GM13977 (cell line): Measurements from ENCODE around the gene CTDNEP1.
A peak's percentile ranks its signal among the peaks of the same experiment; 100 is the strongest.

Experiments
- DNase-seq: peaks from one replicate; pipeline ENCODE4 v3.0.0; 2012; ENCODE audit warnings: low spot score
- in situ Hi-C: fragments of 300-500 bp; cut with MboI; formaldehyde crosslinking; loops from one replicate; pipeline ENCODE4 v1.12.0; 2022; ENCODE audit warnings: low sequenced_read_pairs, low pct_unique_long_range_greater_than_20kb, mixed read lengths, inconsistent platforms; ENCODE audit not compliant: unreplicated experiment
- TF ChIP-seq, protein P1 (sequence below): IDR thresholded peaks from 2 replicates; pipeline ENCODE4 v1.5.1; 2012; ENCODE audit warnings: mild to moderate bottlenecking, control low read depth; ENCODE audit not compliant: insufficient read depth; ENCODE audit errors: extremely low read depth, missing control alignments

Gene CTDNEP1

DNA sequence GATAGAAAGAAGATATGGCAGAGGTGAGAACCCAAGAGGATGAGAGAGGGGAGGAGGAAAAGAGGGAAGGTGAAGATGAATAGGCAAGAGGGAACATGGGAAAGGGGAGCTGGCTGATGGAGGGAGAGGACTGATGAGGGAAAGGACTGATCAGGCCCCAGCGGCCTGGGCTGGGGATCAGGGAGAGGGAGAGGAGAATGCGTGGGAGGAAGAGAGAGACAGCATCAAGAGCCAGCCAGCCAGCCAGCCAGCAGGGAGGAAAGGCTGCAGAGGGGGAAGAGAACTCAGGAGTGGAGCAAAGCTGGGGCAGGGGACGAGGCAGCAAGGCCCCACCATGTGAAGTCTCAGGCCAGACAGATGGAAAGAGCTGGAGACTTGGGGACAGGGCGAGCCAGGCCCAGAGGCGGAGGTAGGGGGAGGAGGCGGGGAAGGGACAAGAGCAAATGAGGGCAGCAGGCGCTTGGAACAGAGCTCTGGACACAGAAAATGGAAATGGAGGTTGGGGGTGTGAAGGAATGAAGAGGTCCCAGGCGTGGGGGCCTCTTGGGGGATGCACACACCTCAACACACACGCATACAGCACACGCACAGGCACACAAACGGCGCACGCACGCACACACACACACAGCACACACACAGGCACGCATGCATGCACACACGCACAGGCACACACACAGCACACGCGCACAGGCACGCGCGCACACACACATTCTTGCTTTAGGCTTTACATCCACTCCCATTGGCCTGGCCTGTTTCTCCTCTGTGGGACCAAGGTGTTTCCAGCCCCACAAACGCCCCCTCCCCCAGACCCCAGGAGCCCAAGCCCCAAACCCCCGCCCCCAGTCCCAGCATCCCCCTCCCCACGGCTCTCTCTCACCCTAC lies 44.2 kb downstream of the CTDNEP1 start:
- DNase-seq = no peak
- TF ChIP-seq, protein P1, sequence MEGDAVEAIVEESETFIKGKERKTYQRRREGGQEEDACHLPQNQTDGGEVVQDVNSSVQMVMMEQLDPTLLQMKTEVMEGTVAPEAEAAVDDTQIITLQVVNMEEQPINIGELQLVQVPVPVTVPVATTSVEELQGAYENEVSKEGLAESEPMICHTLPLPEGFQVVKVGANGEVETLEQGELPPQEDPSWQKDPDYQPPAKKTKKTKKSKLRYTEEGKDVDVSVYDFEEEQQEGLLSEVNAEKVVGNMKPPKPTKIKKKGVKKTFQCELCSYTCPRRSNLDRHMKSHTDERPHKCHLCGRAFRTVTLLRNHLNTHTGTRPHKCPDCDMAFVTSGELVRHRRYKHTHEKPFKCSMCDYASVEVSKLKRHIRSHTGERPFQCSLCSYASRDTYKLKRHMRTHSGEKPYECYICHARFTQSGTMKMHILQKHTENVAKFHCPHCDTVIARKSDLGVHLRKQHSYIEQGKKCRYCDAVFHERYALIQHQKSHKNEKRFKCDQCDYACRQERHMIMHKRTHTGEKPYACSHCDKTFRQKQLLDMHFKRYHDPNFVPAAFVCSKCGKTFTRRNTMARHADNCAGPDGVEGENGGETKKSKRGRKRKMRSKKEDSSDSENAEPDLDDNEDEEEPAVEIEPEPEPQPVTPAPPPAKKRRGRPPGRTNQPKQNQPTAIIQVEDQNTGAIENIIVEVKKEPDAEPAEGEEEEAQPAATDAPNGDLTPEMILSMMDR = no peak

DNA sequence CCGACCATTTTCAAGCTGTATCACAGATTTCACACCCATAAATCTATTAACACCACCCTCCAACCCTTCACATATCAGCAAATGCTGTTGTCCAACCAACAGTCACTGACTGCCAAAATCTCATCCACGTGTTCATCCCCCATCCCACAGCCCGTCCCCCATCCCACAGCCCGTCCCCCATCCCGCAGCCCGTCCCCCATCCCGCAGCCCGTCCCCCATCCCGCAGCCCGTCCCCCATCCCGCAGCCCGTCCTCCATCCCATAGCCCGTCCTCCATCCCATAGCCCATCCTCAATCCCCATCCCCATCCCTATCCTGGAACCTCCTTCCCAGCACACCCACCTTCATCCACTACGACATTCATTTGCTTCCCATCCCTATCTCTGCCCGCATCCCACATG lies 46.0 kb downstream of the CTDNEP1 start:
- DNase-seq = no peak
- in situ Hi-C loops = no loop called here

More for the DNA sequence above, 44.2 kb downstream of the CTDNEP1 start:
- in situ Hi-C loops = no loop called here

DNA sequence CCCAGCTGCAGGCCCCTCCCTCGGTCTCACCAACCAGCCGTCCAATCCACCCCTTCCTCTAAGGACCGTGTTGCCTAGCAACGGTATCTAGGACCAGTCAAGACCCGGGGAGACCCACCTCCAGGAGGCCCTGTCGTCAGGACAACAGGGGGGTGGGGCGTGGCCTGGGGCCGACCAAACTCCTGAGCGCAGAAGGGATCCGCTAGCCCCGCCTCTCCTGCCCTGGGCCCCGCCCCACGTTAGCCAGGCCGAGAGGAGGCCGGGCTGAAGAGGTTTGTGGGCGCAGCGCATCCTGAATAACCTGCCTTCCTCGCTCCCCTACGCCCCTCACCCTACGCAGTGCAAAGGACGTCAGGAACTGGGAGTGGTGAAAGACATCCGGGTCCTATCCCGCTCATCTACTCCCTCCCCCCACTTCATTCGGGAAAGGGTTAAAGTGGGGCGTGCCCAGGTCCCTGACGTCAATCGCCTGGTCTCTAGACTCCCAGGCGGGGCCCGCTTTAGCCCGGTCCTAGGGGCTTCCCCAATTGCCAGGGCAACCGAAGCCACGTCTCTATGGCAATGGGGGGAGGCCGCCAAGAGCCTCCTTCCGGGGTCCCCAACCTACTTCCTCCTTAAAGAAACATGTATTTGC lies 46.6 kb downstream of the CTDNEP1 start:
- TF ChIP-seq, protein P1 = no peak
- peak; percentile 99 for DNase-seq
- in situ Hi-C loops = no loop called here

More for the DNA sequence above, 46.0 kb downstream of the CTDNEP1 start:
- TF ChIP-seq, protein P1 = no peak

DNA sequence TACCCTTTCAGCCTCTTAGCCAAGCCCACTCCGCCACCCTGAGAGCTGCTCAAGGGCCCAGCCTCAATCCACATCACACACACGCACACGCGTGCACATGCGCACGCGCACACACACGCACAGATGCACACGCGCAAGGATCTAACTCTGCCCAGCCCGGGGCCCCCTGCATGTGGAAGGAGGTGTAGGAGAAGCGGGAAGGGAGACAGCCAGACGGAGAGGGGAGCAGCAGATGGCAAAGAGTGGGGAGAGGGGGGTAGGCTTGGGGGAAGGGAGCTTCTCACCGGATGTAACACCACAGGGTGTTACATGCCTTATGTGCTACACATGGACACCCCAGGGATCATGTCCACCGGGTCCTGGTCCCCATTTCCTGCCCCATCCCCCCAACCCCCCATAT lies 47.2 kb downstream of the CTDNEP1 start:
- in situ Hi-C loops = no loop called here
- DNase-seq = no peak
- TF ChIP-seq, protein P1 = no peak

DNA sequence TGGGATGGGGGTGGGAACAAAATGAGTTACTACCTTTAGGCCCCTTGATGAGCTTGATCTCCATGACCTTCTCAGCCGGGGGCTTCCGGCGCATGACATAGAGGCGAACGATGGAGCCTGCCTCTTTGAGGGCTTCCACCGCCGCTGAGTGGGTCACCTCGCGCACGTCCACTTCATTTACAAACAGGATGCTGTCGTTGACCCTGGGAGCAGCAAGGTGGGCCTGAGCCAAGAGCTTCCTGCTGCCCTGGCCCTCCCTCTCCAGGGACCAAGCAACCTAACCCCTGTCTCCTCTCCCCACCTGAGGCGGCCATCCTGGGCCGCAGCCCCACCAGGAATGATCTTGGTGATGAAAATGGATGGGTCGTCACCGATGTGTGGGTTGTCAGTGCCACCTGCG lies 48.1 kb downstream of the CTDNEP1 start:
- TF ChIP-seq, protein P1 = no peak
- in situ Hi-C loops = no loop called here

DNA sequence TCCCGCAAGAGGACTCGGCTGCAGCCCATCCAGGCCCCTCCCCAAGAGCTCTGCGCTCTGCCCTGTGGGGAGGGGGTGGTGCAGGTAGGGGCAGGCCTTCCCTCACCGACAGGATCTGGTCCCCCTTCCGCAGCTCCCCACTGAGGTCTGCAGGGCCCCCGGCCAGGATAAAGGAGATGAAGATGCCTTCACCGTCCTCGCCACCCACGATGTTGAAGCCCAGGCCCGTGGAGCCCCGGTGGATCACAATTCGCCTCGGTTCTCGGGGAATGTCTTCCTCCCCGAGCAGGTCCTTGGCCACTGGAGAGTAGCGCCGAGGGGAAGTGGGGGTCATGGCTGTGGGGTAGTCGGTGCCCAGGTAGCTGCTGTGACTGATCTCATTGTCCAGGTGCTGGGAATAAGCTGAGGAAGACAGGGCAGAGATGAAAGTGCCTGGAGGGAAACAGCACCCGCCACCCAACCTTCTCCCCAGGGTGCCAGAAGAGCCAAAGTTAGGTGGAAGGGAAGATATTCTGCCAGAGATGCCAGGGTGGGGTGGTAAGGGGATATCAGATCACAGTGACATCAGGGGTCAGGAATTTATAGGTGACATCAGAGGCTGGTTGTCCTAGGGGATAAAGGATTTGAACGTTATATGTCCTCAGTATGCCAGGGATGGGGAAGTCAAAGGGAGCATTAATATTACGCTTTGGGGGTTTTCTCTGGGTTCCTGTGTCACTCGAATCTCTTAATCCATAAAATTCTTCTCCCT lies 54.7 kb downstream of the CTDNEP1 start:
- TF ChIP-seq, protein P1 = no peak
- DNase-seq = no peak
- in situ Hi-C loops = no loop called here

More for the DNA sequence above, 48.1 kb downstream of the CTDNEP1 start:
- DNase-seq = no peak
